ENCODE results near the gene NFKBIZ.

GRCh38 chr3:101838691-101839090, 10.6 kb upstream of the NFKBIZ start:
- no peak for TF ChIP-seq POLR2A (IDR thresholded peaks at IDR 0.05)
- no peak for TF ChIP-seq CTCF (IDR thresholded peaks at IDR 0.05)

Data from body of pancreas (tissue), 4 donors.